Stimulated activated CD4-positive, alpha-beta T cell treated with anti-CD3 and anti-CD28 coated beads, Interleukin-2, amount 100 ng/mL, for 24 hours (primary cell): ENCODE results near the gene VPS35L.

Source experiments
- DNase-seq, 2 donors: peaks; one replicate each; pipeline ENCODE4 v3.0.0-alpha.2; 2020

Gene VPS35L

DNA sequence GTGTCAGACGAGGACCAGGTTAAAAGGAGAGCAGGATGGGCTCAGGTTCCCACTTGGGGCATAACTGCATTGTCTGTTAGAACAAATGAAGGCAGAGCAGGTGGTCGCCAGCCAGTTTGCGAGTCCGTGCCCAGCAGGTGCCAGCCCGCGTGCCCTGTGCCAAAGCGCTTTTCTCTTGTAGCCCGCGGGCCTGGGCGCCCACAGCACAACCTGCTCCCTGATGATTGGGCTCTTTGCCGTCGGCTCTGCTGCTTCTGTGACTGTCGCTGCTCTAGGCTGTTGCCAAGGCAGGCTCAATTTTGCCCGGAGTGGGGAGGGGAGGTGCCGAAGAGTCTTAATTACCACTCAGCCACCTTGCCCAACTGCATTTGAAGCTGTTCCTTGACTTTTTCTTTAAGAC, 141.5 kb downstream of the VPS35L start:
- DNase-seq, result no peak

DNA sequence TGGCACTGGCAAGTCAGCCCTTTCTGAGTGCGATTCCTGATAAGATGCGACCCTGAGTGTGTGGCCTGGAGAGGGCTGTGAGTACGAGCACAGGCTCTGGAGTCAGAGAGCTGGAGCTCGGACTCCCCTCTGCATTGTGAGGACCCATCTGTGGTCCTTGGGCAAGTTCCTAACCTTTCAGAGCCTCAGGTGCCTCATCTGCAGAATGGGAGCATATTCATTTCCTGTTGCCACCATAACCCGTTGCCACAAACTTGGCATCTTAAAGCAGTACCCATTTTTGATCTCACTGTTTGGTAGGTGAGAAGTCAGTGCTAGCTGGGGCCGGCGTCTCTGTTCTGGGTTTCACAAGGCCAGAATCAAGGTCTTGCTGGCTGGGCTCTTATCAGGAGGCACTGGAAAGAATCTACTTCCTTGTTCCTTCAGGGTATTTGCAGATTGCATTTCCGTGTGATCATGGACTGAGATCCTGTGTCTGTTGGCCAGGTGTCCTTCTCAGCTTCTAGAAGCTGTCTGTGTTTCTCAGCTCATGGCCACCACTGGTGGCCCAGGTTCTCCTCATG, 142.3 kb downstream of the VPS35L start:
- no peak for DNase-seq

DNA sequence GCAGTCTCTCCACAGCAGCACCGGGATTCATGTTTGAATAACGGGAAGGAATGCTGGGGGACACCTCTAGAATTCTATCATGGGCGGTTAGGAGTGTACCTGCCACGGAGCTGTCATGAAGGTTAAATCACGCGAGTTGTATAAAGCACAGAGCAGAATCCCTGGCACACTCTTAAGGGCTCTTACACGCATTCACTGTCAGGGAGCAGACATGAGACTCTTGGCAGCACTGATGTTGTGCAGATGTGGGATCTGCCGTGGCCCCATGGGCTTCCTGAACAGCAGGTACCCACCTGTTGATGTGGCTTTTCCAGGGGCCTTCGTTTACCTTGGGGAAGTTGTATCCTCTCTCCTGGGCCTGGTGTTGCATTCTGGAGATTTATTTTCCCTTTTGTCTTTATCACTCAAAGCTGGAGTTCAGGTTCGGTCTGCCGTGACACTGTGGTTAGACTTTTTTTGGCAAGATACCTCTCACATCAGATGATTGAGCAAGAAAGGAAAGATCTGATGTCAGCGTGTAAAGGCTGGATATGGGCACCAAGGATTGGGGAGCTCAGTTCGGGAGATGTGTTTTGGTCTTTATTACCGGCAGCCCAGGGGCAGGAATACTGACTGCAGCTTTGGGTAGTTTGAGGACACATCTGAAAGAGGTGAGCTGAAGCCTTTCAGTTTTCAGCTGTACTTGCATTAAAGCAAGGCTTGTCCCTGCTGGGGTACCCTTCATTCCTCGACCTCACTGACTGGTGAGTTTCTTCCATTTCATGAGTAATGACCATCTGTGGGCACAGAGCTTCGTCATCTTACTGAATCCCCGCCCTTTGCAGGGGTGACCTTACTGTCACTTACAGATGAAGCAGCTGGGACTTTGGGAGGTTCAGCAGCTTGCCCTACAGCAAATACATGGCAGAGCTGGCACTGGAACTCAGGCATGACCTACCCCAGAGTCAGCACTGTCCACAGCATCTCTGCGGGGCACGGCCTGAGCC, 143.3 kb downstream of the VPS35L start:
- no peak for DNase-seq

DNA sequence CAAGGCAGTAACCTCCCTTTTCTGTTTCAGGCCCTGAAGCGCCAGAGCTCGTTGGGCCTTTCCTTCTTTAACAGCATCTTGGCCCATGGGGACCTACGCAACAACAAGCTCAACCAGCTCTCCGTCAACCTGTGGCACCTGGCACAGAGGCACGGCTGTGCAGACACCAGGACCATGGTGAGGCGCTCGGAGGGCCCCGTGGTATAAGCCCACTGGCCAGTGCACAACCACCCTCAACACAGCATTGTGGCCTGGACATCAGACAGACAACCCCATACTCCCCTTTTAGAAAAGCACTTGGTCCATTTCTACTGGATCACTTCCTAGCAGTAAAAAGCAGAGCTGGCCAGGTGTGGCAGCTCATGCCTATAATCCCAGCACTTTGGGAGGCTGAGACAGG, 144.0 kb downstream of the VPS35L start:
- DNase-seq, result no peak

DNA sequence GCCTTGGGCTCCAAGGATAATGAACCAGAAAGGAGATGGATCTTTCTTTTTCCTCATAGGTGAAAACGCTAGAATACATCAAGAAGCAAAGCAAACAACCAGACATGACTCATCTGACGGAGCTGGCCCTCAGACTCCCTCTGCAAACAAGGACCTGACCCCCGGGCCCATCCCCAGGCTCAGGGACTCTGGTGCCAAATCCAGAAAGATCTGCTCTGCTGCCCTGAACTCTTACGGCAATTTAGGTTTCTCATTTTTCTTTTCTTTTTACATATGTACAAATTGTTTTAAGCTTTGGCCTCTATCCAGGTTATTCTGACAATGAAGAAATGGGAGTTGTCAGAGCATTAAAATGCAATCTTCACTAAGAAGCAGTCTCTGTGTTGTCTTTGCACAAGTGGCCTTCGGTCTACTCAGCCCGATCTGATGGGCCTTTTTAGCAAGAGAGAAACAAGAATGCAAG, 144.8 kb downstream of the VPS35L start:
- DNase-seq, result no peak

DNA sequence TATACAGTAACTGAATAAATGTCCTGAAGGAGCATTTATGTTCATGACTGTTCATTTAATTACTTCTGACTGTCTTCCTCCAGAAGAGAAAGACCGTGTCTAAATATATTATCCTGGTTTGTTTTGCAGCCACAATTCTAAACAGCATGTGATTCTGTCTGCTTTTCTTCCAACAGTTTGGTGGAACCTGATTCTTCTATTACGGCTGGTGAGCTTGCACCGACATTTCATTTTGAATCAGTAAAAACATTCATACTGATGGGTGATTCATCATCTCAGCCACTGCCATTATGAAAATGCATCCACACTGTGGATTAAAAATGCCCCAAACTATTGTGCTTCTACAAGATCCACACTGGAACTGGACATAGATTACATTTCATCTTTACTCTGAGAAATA, 145.6 kb downstream of the VPS35L start:
- no peak for DNase-seq

DNA sequence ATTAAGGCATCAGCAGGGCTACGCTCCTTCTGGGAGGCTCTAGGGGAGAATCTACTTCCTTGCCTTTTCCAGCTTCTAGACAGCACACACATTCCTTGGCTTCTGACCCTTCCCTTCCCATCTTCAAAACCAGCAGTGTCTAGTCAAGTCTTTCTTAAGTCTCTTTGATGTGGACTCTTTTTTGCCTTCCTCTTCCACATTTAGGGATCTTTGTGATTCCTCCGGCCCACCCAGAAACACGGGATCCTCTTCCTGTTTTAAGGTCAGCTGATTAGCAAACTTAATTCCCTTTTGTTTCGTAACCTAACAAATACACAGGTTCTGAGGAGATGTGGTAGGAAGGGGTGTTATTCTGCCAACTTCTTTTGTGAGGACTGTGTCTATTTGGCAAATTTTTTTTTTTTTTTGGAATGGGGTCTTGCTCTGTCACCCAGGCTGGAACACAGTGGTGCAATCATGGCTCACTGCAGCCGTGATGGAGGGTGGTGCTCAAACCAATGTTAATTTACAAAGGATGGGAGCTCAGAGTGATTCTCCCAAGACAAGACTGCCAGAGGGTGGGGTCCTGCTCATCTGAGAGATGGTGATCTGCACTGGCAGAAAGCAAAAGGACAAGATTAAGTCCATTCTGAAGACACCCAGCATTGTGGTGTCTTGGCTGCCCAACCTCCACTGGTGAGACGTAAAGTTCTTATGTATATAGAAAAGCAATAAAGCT, 147.8 kb downstream of the VPS35L start:
- DNase-seq, result no peak

DNA sequence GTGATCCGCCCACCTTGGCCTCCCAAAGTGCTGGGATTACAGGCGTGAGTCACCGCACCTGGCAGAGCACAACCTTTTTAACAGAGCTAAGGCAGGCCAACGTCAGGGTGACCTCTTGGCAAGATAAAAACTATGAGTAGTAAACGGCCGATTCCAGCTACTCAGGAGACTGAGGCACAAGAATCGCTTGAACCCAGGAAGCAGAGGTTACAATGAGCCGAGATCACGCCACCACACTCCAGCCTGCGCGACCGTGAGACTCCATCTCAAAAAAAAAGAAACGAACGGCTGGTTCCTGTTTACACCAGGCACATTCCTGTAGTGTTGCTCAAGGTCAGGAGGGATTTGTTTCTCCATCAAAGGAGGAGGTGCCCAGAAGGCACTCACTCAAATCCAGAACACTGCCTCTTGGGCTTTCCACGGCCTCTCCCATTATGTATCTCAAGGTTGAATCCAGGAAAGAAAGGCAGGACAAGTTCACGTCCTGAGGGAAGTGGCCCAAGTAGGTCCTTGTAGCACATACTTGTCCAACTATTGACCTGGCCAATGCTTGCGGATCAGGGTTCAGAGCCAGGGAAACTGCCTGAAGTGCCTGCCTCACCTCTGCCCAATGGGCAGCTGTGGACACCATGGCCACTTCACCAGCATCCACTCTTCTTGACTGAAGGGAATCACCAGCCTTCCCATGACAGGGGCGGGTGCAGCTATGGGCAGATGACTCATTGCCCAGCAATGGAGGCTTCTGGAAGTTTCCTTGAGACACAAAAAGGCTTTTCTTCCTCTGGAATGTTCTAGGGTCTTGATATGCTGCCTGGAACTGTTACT, 149.0 kb downstream of the VPS35L start:
- no peak for DNase-seq

DNA sequence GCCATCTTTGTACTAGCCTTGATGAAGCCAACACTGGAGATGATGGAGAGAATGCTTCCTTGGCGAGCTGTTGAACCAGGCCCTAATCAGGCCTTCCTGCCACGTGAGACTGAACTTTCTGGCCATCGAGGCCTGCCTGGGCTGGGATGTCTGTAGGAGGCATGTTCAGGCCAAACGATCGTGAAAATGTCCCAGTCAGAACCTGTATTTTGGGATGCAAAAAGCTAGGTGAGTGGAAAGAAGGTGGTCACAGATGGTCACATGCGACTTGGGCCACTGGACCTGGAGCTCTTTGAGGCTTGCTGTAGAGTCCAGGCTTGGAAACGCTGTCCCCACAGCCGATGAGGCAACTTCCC, 149.6 kb downstream of the VPS35L start:
- no peak for DNase-seq

DNA sequence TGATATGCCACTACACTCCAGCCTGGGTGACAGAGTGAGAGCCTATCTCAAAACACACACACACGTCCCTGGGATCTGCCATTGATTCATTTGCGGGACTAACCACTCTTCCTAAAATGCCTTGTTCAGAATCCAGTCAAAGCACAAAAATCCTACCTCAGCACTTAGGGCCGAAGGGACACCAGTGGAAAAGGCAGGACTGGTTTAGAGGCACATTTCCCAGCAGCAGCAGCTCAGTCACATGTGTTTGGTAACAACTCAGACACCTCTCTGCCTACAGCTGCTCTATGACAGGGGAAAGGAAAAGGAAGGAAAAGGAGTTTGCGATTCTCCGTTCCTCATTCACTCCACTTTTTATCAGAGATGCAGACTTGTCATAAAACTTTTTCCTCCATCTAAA, 150.3 kb downstream of the VPS35L start:
- no peak for DNase-seq

DNA sequence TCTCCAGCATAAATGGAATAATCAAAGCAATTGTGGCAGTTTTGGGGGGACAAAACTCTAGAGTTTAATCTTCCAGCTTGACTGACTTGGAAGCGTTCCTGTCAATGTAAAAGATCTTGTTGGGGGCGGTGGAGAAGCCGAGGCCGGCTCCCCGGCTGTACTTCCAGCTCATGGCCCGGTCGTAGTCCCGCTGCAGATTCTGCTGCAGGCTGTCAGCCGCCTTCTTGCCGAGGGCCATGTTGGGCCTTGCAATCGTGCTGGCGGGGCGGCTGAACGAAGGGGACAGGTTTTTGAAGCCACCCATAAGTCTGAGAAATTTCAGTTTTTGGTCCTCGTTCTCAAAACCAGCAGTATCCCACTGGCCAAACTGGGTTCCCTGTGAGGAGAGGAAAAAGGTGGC, 151.3 kb downstream of the VPS35L start:
- DNase-seq, result no peak

DNA sequence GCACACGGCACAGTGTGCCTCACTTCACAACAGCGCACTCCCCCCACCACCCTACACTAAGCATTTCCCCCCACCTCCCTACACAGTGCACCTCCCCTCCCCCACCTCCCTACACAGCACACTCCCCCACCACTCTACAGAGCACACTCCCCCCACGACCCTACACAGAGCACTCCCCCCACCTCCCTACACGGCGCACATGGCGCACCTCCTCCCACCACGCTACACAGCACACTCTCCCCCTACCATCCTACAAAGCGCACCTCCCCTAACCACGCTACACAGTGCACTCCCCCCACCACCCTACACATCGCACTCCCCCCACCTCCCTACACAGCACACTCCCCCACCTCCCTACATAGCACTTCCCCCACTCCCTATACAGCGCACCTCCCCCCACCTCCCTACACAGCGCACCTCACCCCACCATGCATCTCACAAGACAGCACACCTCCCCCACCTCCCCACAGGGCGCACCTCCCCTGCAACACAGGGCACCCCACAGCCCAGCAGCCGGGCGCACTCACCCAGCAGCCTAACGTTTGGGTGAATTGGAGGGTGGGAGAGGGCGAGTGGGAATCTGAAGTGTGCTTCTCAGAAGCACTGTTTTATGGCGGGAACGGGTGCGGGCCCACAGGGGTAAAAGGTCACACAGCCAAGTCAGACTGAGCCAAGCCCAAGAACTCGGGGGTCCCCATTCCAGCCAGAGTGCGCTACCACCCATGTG, 152.2 kb downstream of the VPS35L start:
- no peak for DNase-seq

DNA sequence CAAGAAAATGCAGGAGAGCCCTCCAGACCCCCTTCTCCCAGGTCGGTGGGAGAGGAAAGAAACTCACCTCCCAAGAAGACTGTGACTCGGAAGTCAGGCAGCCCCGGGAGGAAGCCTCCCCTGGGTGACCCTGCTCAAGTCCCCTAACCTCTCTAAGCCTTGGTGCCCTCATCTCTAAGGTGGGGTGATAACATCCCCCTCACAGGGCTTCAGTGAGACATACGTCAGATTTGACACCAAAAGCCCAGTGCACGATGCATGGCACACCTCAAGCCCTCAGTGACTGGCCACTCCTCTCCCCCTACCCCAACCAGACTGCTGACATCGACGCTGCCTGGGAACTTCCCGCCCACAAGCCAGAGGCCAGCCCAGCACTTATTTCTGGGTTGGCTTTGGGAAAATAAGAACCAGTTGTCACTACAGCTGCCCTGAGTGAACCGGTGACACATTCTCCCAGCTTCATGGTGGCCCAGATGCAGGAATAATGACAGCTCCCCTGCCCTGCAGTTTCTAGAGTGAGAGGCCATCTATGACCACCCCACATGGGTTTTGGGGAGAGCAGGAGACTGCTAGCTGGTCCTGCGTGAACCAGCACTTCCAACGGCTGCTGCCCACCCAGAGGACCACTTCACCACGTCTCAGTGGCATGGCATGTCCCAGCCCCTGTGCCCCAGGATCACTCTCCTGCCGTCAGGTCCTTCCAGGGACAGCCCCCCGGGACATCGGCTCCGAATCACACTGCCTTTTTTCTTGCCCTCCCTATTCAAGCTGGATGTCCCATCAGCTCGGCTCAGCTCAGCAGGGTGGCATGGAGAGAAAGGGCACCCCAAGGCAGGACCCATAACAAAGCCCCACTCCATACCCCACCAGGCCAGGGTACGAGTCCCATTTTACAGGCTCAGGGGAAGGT, 153.0 kb downstream of the VPS35L start:
- DNase-seq, result no peak

DNA sequence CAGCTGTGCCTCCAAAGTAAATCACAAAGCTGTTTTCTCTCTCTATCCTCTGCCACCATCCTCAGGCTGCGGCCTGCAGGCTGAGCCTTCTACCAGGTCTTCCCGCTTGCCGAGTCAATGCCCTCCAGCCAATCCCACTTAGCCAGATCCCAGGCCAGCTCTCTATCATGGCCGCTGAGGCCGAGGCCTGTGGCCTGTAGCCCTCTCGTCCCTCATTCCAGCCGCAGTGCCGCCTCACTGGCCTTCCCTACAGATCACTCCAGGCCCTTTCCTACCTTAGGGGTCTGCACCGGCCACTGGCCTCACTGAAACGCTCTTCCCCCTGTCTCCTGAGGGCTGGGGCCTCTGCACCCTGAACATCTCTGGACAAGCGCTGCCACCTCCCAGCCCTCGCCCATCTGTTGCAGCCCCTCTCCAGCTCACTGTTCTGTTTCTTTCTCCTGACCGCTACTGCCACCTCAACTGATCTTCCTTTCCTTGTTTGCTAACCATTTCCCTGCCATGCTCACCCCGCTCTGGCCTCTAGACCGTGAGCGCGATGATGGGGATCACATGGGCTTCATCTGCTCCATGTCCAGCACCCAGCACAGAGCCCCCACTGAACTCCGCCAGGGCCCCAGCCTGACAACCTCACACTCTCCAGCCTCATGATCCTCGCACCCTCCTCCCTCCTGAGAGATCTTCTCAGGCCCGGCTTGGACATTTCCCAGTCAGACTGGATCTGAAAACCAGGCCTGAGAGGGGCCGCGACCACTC, 154.1 kb downstream of the VPS35L start:
- no peak for DNase-seq

DNA sequence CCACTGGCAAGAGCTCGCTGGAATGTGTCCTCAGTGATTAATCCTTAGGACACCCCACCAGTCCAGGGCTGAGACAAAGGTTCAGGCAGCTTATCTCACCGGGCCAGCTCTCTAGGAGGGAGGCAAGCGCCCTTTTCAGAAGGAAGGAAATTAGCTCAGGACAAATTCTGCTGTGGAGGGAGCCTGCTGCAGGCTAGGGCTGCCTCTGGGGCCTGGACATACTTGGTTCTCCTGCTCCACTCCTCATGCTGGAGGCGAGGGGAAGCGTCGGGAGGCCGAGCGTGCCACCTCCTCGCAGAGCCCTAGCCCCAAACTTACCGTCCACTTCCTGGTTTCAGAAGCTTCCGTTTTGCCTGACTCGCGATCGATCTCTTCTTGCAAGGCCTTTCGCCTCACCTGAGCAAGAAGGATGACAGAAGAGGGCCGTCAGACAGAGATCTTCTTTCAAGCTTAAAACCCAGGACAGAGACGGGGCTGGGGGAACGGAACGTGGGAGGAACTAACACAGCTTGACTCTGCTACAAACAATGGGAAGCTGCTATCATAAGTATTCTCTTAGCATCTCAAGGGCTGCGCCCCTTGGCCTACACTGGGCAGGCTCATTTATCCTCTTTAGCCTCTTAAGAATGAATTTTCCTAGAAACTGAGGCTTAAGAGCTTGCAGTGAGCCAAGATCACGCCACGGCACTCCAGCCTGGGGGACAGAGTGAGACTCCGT, 154.8 kb downstream of the VPS35L start:
- DNase-seq, result no peak

DNA sequence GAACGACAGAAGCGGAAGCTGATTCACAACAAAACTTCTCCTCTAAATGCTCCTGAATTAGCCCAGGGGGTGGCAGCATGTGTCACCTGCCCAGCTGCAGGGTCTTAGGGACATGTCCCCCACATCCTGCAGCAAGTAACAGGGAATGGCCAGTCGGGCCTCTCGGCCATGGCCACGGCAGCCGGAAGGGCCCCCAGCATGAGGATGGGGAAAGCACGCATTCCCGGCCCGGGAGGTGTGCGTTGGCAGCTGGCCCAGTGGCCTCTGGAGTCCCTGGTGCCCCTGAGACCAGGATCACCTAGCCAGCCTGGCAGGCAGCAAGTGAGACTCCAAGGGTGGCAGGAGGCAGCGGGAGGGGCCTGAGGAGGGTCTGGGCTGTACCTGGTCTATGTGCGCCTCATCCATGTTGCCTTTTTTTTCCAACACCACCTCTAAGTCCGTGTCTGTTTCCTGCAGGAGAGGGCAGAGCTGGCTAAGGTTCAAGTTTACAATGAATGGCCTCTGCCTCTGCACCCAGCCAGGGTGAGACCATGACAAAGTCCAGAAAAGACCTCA, 155.6 kb downstream of the VPS35L start:
- no peak for DNase-seq

DNA sequence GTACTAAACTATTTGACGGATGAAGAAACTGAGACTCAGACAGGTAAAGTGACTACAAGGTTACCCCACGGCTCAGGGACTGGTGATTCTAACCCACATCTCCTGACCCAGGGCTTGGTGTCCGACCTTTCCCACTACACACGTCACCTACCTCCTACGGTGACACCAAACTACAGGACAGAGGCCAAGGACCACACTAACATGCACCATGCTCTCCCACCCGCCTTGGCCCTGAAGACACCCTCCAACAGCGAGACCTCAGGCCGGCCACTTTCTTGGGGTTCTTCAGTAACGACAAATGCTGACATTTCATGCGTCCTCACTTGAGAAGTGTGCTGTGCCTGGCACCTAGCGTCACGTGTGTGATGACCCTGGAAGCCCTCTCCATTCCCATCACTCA, 156.1 kb downstream of the VPS35L start:
- DNase-seq, result no peak

DNA sequence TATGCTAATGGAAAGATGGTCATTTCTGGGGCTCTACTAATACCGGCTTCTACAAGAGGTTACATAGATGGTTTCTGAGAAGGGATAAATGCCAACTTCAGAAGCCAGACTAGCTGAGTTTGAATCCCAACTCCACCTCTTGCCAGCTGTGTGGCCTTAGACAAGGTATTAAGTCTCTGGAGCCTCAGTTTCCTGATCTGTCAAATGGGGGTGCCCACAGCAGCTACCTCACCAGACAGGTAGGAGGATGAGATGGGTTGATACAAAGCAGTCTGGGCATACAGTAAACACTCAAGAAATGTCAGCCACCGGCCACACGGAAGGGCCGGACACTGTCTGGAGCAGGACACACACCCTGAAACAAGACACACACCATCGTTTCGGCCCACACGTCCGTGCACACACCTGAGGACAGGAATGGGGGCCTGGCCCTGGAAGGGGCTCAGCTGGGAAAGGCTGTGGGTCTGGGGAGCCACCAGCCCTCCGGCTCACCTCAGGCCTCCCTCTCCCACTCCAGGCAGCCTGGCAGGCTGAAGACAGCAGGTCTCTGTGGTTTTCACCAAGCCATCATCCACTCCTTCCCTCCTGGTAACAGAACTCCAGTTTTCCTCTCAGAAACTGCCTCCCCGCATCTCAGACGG, 157.0 kb downstream of the VPS35L start:
- no peak for DNase-seq

DNA sequence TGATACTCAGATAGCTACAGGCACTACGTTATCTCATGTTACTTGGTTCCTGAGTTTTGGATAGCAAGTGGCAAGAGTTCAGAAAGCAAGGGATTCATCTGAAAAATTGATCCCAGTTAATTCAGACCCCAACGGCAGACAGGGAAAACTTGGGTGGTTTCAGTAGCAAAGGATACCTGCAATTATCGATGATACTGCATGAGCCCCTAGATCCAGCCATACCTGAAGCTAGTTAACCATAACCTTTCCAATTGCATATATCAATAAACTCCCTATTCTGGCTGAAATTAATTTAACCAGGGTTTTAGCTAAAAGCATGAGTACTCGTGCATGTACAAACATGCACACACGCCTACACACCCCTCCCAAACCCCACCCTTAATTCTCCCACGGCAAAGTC, 158.2 kb downstream of the VPS35L start:
- DNase-seq, result no peak
